Measurements from ENCODE around the gene SHMT2.

The SHMT2 gene

DNA sequence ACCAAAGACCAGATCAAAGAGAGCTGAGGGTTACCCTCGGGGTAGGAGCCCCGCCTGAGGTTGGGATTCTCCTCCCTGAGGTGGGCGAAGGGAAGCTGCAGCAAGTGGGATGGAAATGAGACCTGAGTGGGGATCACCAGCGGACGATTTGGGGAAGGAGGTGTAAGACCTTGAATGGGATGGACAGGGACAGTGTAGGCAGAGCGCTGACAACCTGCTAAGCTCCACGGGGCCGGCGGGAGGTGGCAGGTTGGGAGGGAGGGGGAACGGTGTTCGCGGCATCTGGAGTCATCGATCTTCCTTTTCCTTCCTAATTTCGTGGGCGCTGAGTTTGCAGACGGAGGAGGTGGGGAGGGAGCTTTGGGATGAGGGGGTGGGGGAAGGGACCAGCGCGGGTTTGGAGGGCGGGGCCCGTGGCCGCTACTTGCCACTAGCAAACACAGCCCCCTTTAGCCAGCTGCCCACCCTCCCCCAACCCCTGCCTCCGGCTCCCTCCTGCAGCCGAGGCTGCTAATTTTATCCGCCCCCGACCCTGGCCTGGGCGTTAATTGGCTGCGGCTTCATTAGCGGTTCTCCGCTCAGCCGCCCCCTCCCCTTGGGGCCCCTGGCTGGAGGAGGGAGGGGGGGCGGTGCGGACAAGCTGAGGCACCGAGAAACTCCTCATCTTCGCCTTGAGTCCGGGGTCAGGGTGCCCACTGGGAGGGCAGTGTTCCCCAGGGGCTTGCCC, 2.8 kb upstream of the SHMT2 start:
- TF ChIP-seq, protein P1, sequence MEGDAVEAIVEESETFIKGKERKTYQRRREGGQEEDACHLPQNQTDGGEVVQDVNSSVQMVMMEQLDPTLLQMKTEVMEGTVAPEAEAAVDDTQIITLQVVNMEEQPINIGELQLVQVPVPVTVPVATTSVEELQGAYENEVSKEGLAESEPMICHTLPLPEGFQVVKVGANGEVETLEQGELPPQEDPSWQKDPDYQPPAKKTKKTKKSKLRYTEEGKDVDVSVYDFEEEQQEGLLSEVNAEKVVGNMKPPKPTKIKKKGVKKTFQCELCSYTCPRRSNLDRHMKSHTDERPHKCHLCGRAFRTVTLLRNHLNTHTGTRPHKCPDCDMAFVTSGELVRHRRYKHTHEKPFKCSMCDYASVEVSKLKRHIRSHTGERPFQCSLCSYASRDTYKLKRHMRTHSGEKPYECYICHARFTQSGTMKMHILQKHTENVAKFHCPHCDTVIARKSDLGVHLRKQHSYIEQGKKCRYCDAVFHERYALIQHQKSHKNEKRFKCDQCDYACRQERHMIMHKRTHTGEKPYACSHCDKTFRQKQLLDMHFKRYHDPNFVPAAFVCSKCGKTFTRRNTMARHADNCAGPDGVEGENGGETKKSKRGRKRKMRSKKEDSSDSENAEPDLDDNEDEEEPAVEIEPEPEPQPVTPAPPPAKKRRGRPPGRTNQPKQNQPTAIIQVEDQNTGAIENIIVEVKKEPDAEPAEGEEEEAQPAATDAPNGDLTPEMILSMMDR (IDR thresholded peaks at IDR 0.05), result no peak

DNA sequence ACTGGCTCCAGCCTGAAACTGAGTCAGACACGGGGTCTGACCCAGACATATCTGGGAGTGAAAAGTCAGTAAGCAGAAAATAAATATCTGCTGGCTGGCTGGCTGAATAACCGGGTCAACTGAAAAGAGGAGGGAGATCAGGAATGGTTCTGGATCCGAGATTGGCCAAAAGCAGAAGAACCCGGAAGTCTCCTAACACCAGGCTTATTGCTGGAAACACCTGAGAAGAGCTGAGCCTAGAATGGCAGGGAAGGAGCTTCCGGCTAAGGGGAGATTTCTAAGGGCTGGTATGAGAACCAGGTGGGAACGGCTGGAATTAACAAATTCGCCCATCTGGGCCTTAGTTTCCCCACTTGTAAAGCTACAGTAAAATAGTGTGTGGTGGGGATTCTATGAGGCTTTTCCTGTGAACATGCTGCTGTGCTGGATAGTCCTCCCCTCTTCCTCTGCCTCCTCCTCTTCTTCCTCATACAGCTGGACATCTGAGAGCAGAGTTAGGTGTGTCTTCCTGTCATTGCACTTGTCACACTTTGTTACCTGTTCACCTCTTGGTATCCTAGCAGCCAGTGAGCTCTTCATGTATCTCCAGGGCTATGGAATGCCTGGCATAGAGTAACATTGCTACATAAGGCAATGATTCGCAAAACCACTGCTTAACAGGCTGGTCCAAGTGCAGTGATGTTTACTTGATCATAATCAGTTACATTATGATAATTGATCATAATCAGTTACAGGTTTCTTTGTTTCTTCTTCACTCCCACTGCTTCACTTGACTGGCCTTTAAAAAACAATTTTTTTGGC, 2.0 kb upstream of the SHMT2 start:
- TF ChIP-seq, protein P1 (IDR thresholded peaks at IDR 0.05), result no peak

DNA sequence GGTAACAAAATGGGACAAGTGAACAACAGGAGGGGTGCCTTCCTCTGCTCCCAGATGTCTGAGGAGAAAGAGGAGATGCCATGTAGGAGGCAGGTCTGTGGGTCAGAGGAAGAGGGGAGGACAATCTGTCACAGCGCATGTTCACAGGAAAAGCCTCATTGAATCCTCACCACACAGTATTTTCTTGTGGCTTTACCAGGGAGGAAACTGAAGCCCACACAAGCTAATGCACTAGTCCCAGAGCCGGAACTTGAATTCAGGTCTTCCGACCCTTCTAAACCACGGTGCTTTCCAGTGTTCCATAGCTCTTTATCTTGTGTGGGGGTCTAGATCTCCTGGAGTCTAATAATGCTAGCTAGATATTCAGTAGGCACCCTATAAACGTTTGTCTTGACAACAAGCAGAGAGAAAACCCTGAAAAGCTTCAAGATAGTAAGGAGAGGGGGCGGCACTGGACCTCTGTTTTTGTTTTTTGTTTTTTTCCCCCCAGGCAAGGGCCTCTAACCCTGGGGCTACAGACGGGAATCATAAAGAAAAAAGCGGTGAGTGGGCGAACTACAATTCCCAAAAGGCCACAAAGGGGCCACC, 371 bp upstream of the SHMT2 start:
- TF ChIP-seq, protein P1 (IDR thresholded peaks at IDR 0.05), result no peak

DNA sequence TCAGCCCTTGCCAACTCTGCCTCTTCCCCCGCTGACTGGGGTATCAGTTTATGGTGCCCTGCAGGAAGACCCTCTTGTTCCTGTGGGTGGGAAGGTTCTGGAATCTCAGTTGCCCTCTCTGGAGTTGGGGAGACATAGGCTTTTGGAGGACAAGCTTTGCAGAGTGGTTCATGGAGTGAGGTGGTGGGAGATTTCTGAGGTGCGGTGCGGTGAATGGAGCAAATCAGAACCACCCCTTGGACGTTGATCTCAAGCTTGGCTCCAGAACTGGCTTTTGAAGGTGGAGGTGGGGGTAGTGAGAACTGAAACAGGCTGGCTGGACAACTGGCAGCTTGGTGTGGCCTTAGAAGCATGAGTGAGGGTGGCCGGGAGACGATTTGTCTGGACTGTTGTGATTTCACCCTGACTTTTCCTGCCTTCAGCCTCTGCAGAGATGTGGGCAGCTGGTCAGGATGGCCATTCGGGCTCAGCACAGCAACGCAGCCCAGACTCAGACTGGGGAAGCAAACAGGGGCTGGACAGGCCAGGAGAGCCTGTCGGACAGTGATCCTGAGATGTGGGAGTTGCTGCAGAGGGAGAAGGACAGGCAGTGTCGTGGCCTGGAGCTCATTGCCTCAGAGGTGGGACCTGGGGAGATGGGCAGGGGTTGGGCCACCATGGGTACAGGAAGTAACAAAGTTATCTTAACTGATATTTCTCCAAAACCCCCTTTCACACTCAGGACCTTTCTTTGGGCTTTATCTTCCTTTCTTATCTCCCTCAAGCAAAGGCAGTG, 1.1 kb downstream of the SHMT2 start:
- TF ChIP-seq, protein P1 (IDR thresholded peaks at IDR 0.05), result no peak

DNA sequence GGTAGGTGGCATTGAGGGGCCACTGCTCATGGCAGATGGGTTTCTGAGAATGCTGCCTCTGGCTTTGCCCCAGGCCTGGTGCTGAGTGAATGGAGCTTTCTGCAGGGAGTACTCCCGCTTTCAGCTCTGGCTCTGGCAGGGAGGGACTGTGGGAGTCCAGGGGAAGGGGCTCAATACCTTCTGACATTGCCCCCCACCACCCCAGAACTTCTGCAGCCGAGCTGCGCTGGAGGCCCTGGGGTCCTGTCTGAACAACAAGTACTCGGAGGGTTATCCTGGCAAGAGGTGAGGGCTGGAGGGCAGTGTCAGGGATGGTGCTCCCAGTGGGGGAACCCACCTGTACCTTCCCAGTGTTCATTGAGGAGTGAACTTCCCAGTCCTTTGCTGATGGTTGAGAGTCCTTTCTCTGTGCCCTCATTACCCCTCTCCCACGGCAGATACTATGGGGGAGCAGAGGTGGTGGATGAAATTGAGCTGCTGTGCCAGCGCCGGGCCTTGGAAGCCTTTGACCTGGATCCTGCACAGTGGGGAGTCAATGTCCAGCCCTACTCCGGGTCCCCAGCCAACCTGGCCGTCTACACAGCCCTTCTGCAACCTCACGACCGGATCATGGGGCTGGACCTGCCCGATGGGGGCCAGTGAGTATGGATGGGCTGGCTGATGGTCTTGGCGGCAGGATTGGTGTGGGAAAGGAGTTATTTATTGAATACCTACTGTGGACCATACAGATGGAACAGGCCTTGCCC, 1.9 kb downstream of the SHMT2 start:
- TF ChIP-seq, protein P1 (IDR thresholded peaks at IDR 0.05), result no peak

DNA sequence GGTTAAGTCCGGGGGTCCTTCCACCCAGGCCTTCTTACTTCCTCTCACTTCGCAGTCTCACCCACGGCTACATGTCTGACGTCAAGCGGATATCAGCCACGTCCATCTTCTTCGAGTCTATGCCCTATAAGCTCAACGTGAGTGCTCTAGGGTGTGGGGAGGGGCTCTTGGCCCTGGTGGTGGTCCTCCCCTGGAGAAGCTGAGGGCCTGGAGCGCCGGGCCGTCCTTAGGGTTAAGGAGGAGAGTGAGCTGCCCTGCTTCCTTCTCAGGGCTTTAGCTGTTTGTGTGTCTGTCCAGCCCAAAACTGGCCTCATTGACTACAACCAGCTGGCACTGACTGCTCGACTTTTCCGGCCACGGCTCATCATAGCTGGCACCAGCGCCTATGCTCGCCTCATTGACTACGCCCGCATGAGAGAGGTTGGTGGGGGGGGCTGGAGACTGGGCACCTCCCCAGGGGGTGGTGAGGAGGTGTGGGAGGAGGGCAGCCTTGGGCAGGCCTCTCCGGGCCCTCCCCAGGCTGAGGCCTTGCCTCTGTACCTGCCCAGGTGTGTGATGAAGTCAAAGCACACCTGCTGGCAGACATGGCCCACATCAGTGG, 2.7 kb downstream of the SHMT2 start:
- TF ChIP-seq, protein P1 (IDR thresholded peaks at IDR 0.05), result no peak
